ENCODE data around the gene LPAR3.

Gene LPAR3

GRCh38 chr1:84773195-84773594 is 119.8 kb downstream of the LPAR3 start:
- no peak for DNase-seq

- DNase-seq: peak; percentile 74
Measured at GRCh38 chr1:84772428-84772943, 120.5 kb downstream of the LPAR3 start.

GRCh38 chr1:84771895-84772294 is 121.1 kb downstream of the LPAR3 start:
- no peak for DNase-seq

GRCh38 chr1:84770481-84770880 is 122.5 kb downstream of the LPAR3 start:
- no peak for DNase-seq

- no peak for DNase-seq
Measured at GRCh38 chr1:84769636-84770035, 123.4 kb downstream of the LPAR3 start.

GRCh38 chr1:84768634-84769033 is 124.4 kb downstream of the LPAR3 start:
- no peak for DNase-seq

- DNase-seq: no peak
Measured at GRCh38 chr1:84763912-84764680, 128.9 kb downstream of the LPAR3 start.

GRCh38 chr1:84762664-84763063 is 130.3 kb downstream of the LPAR3 start:
- no peak for DNase-seq
